Measurements from ENCODE around the gene CNDP1.
"Not testable (repeated sequence)": the region's sequence is repeated elsewhere in the genome, so short reads cannot be mapped to it uniquely, and the experiment has no call there.

The CNDP1 gene

GRCh38 chr18:74546751-74547530, 12.6 kb downstream of the CNDP1 start:
- DNase-seq = no peak

DNA sequence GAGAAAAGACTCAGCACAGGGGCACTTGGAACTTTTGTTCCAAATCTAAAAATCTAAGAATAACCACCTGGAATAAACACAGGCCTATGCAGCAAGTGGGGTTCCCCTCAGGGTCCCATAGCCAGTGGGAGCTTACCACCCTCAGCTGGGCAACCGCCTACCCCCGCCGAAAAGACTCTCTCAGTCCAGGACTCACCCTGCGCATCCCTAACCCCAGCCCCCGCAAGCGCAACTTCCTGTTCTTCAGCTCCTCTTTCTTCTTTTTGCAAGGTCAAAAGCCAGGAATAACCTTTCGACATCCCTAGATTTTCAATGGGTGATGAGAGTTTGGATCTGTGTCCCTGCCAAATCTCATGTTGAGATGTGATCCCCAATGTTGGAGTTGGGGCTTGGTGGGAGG, 13.6 kb downstream of the CNDP1 start:
- no peak for DNase-seq

GRCh38 chr18:74549591-74550104, 15.3 kb downstream of the CNDP1 start:
- DNase-seq = no peak

DNA sequence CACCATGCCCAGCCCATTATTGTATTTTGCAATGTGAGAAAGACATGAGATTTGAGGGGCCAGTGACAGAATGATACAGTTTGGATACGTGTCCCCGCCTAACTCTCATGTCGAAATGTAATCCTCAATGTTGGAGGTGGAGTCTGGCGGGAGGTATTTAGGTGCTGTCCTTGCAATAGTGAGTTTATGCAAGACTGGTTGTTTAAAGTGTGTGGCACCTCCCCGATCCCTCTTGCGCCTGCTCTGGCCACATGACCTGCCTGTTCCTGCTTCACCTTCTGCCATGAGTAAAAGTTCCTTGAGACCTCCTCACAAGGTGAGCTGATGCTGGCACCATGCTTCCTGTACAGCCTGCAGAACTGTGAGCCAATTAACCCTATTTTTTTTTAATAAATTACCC, 16.6 kb downstream of the CNDP1 start:
- no peak for DNase-seq

- DNase-seq = no peak
Measured at GRCh38 chr18:74551452-74551851, 17.2 kb downstream of the CNDP1 start.

DNA sequence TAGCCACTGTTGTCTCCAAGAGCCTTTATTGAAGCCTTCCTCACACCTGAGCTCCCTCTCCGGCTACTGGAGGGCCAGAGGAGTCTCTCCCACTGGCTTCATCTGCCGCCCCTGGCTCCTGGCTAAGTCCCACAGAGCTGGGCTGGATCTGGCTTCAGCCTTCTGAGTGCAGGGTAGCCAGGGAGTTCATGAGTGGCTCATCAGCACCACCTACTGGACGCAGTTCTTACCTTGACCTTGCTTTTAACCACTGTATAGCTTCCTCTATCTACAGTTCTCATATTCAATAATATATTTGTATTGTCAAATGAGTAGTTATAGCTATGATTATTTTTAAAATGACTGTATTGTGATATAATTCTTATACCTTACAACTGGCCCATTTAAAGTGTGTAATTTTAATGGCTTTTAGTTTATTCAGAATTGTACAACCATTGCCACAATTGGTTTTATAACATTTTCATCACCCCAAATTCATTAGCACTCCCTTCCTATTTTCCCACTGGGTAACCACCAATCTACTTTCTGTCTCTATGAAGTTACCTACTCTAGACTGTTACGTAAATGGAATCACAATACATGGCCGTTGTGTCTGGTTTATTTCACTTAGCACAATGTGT, 17.7 kb downstream of the CNDP1 start:
- DNase-seq = peak; percentile 74 to 78

DNA sequence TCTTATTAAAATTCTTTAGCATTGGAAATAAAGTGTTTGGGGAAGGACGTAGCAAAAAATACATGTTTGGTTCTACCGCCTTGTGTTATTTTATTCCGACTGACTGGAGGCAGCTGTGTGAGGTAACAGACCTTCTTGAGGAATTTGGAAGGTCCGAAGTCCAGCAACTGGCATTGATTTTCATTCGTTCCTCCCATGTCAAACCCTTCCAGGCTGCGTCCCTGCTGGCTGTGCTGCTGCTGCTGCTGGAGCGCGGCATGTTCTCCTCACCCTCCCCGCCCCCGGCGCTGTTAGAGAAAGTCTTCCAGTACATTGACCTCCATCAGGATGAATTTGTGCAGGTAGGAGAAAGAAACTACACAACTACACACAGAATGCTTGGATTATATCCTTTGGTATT, 21.8 kb downstream of the CNDP1 start:
- no peak for DNase-seq

- no peak for DNase-seq
Measured at GRCh38 chr18:74558096-74558495, 23.8 kb downstream of the CNDP1 start.

DNA sequence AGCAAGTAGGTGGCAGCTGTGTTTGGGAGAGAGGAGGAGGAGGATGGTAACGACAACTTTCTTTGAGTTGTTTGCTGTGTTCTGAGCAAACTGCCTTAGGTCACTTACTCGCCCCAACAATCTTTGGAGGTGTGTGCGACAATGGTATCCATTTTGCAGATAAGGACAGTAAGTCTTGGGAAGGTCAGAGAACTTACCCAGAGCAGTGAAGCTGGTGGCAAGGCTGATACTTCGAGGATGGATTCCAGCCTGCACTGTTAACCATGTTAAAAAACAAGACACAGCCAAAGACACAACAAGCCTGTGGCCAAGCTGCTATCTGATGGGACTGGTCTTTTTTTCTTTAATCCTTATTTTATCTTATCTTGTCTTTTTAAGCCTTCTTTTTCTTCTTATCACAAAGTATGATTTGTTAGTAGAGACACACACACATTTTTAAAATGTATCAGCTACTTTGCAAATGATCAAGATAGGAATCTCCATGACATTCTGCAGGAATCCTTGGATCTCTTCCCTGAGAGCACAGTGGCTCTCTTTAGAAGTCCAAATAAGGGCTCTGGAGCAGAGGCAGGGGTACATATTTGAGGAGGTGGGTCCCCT, 27.9 kb downstream of the CNDP1 start:
- no peak for DNase-seq

GRCh38 chr18:74562775-74563174, 28.5 kb downstream of the CNDP1 start:
- DNase-seq = no peak

GRCh38 chr18:74563999-74564398, 29.7 kb downstream of the CNDP1 start:
- no peak for DNase-seq

DNA sequence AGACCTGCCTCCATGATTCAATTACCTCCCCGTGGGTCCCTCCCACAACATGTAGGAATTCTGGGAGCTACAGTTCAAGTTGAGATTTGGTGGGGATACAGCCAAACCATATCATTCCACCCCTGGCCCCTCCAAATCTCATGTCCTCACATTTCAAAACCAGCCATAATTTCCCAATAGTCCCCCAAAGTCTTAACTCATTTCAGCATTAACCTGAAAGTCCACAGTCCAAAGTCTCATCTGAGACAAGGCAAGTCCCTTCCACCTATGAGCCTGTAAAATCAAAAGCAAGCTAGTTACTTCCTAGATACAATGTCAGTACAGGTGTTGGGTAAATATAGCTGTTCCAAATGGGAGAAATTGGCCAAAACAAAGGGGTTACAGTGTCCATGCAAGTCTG, 30.9 kb downstream of the CNDP1 start:
- DNase-seq = not testable (repeated sequence)

DNA sequence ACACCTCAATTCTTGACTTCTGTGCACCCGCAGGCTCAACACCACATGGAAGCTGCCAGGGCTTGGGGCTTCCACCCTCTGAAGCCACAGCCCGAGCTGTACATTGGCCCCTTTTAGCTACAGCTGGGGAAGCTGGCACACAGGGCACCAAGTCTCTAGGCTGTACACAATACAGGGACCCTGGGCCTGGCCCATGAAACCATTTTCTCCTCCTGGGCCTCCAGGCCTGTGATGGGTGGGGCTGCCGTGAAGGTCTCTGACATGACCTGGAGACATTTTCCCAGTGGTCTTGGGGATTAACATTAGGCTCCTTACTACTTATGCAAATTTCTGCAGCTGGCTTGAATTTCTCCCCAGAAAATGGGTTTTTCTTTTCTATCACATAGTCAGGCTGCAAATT, 31.7 kb downstream of the CNDP1 start:
- not testable (repeated sequence) for DNase-seq

- DNase-seq = peak in 1 of 2 donors; percentile 1
Measured at GRCh38 chr18:74567822-74568221, 33.5 kb downstream of the CNDP1 start.

DNA sequence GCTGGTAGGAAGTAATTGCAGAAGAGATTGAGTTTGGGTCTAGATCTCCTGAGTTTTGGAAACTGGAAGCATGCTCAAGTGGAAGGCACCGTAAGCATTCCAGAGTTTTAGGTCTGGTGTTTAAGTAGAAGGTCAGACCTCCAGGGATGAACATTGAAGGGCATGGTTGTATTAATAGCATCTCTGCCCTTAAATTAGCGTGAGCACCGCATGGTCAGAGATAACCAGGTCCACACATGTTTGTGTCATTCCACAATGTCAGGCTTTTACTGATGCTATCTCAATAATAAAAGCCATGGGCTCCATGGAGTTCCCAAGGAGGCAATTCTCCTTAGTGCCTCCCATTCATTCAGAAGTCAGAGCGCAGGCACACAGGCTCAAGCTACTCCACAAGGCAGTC, 35.1 kb downstream of the CNDP1 start:
- no peak for DNase-seq

GRCh38 chr18:74570266-74570665, 36.0 kb downstream of the CNDP1 start:
- no peak for DNase-seq

GRCh38 chr18:74571895-74572680, 37.8 kb downstream of the CNDP1 start:
- DNase-seq = no peak

DNA sequence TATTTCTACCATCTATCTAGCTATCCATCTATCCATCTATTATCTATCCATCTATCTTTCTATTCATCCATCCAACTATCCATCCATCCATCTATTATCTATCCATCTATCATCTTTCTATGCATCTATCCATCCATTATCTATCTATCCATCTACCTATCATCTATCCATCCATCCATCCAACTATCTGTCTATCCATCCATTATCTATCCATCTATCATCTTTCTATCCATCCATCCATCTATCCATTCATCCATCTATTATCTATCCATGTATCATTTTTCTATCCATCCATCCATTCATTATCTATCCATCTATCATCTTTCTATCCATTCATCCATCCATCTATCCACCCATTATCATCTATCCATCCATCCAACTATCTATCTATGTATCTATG, 38.8 kb downstream of the CNDP1 start:
- no peak for DNase-seq

GRCh38 chr18:74574916-74575315, 40.6 kb downstream of the CNDP1 start:
- DNase-seq = no peak

GRCh38 chr18:74577019-74577418, 42.7 kb downstream of the CNDP1 start:
- DNase-seq = no peak

DNA sequence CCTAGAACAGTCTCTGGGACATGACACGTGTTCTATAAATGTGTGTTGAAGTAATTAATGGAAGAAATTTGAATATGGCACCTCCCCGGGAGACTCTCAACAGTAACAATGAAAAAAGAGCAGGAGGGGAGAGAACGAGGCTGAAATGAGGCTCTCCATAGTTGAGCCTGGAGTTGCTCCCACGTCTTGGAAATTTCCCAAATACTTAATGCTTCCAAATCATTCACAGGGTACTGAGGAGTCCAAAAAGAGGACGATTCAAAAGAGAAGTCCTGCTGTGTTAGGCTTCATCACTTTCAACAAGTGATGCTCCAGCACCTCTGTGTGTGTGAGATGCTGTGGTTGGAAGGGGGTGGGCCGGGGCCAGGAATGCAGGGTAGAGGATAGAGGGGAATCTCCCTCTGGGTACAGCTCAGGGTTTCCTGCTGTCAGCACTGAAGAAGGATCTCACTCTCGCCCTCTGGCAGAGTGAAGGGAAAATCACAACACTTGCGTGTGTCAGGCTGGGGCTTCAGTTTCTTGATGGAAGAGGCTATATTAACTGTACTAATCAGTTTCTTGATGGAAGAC, 45.3 kb downstream of the CNDP1 start:
- DNase-seq = no peak

- DNase-seq = no peak
Measured at GRCh38 chr18:74582642-74583041, 48.3 kb downstream of the CNDP1 start.

DNA sequence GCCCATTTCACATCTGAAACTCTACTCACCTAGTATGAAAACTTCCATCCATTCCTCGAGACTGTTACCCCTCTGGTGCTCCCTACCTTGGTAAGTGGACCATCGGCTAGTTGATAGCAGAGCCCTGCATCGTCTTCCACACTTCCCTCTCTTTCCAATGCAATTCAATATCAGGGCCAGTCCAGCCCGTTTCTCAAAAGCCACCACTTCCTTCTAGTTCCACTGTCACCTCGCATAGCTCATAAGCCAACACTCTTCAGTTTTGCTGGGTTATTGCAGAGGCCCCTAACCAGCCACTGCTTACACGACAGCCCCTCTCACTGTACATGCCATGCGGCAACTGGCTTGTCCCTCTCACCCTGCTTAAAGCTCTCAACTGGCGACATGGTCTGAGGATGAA, 53.1 kb downstream of the CNDP1 start:
- DNase-seq = no peak
